ENCODE results near the gene CFAP92. TPM values are rescaled to one million over a fixed set of nuclear protein-coding genes. Genes with fewer than 3 reads are reported as not detected.
A peak's percentile ranks its signal among the peaks of the same experiment; 100 is the strongest.

CFAP92 gene
- total and polyA plus RNA-seq, 2 donors = 2.0 to 10.0 TPM

- 97% methylated on average over 13 of the region's 13 CpGs for WGBS
- no peak overlapping the region for H3K4me3 ChIP-seq (ENCODE audit: low read length in 2 of 2)
- no peaks in the 10 kb centered on the region for H3K9me3 ChIP-seq (ENCODE audit: control insufficient read depth in 2 of 2, insufficient read depth in 1 of 2, low read length in 1 of 2)
- peaks cover 7 to 21% of the 10 kb centered on the region in 2 donors for H3K4me1 ChIP-seq (ENCODE audit: control insufficient read depth in 2 of 2, insufficient read depth in 2 of 2, low read length in 2 of 2)
- H3K27ac ChIP-seq (ENCODE audit: low read depth in 1 of 2, low read length in 1 of 2) = no peak overlapping the region
- DNase-seq (ENCODE audit: low read depth in 6 of 9, low spot score in 9 of 9) = no peak
- H3K27me3 ChIP-seq (ENCODE audit: control insufficient read depth in 2 of 2, insufficient read depth in 1 of 2, low read length in 1 of 2) = no peaks in the 10 kb centered on the region
- no peaks in the 10 kb centered on the region for H3K36me3 ChIP-seq (ENCODE audit: control insufficient read depth in 2 of 2, insufficient read depth in 2 of 2, low read length in 1 of 2)
These were observed 35.0 kb upstream of the CFAP92 start for GRCh38 chr3:129028866-129029265.

DNA sequence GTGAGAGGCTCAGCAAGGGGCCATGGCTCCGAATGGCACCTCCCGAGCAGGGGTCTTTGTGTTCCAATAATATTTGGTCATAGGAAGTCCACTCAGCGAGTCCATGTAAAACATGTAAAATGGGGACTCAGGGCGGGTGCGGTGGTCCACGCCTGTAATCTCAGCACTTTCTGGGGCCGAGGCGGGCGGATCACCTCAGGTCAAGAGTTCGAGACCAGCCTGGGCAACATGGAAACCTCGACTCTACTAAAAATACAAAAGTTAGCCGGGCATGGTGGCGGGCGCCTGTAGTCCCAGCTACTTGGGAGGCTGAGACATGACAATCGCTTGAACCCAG lies 33.6 kb upstream of the CFAP92 start:
- Histone ChIP-seq H3K36me3 (ENCODE audit: control insufficient read depth in 2 of 2, insufficient read depth in 2 of 2, low read length in 1 of 2) (no peaks in the 10 kb centered on the region), H3K4me1 (ENCODE audit: control insufficient read depth in 2 of 2, insufficient read depth in 2 of 2, low read length in 2 of 2) (peaks cover 7 to 27% of the 10 kb centered on the region in 2 donors)

GRCh38 chr3:129026728-129027543 lies 33.1 kb upstream of the CFAP92 start:
- 4% methylated on average over 54 of the region's 54 CpGs for WGBS
- H3K9me3 ChIP-seq (ENCODE audit: control insufficient read depth in 2 of 2, insufficient read depth in 1 of 2, low read length in 1 of 2) = peaks cover 0 to 4% of the 10 kb centered on the region in 2 donors
- H3K27me3 ChIP-seq (ENCODE audit: control insufficient read depth in 2 of 2, insufficient read depth in 1 of 2, low read length in 1 of 2) = no peaks in the 10 kb centered on the region
- peak; percentile 78 to 97 (median 88) for DNase-seq (ENCODE audit: low read depth in 6 of 9, low spot score in 9 of 9)
- no peaks in the 10 kb centered on the region for H3K36me3 ChIP-seq (ENCODE audit: control insufficient read depth in 2 of 2, insufficient read depth in 2 of 2, low read length in 1 of 2)
- H3K27ac ChIP-seq (ENCODE audit: low read depth in 1 of 2, low read length in 1 of 2) = peak overlapping the region; percentile 80 to 81
- H3K4me1 ChIP-seq (ENCODE audit: control insufficient read depth in 2 of 2, insufficient read depth in 2 of 2, low read length in 2 of 2) = peaks cover 7 to 33% of the 10 kb centered on the region in 2 donors
- H3K4me3 ChIP-seq (ENCODE audit: low read length in 2 of 2) = peak overlapping the region; percentile 59 to 60

More for the DNA sequence above, 33.6 kb upstream of the CFAP92 start:
- H3K4me3 ChIP-seq (ENCODE audit: low read length in 2 of 2) = peak overlapping the region; percentile 59 to 60
- WGBS = 84% methylated on average over 15 of the region's 15 CpGs
- no peak for DNase-seq (ENCODE audit: low read depth in 6 of 9, low spot score in 9 of 9)
- peak overlapping the region; percentile 67 to 80 for H3K27ac ChIP-seq (ENCODE audit: low read depth in 1 of 2, low read length in 1 of 2)
- peaks cover 0 to 2% of the 10 kb centered on the region in 2 donors for H3K9me3 ChIP-seq (ENCODE audit: control insufficient read depth in 2 of 2, insufficient read depth in 1 of 2, low read length in 1 of 2)
- no peaks in the 10 kb centered on the region for H3K27me3 ChIP-seq (ENCODE audit: control insufficient read depth in 2 of 2, insufficient read depth in 1 of 2, low read length in 1 of 2)

- Histone ChIP-seq H3K27ac (ENCODE audit: low read depth in 1 of 2, low read length in 1 of 2) (peak overlapping the region; percentile 4 to 81), H3K9me3 (ENCODE audit: control insufficient read depth in 2 of 2, insufficient read depth in 1 of 2, low read length in 1 of 2) (peaks cover 0 to 4% of the 10 kb centered on the region in 2 donors), H3K27me3 (ENCODE audit: control insufficient read depth in 2 of 2, insufficient read depth in 1 of 2, low read length in 1 of 2) (no peaks in the 10 kb centered on the region), H3K4me1 (ENCODE audit: control insufficient read depth in 2 of 2, insufficient read depth in 2 of 2, low read length in 2 of 2) (peaks cover 7 to 35% of the 10 kb centered on the region in 2 donors), H3K36me3 (ENCODE audit: control insufficient read depth in 2 of 2, insufficient read depth in 2 of 2, low read length in 1 of 2) (no peaks in the 10 kb centered on the region), H3K4me3 (ENCODE audit: low read length in 2 of 2) (no peak overlapping the region)
- no peak for DNase-seq (ENCODE audit: low read depth in 6 of 9, low spot score in 9 of 9)
- WGBS = 94% methylated on average over 8 of the region's 8 CpGs
These were observed 32.0 kb upstream of the CFAP92 start for GRCh38 chr3:129025691-129026435.

DNA sequence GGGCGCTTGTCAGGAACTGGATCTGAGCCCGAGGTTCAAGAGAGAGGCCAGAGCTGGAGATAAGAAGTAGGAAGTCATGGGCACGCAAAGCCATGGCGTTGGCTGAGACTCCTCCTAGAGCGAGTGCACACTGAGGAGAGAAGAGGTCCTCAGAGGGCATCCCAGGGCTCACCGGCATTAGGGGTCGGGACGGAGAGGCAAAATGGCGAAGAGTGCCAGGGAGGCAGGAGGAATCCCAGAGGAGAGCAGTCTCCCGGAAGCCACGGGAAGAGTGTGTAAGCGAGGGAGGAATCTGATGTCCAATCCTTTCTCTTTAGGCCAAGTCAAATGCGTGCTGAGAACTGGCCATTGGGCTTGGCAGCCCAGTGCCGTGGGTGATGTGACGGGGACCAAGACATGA lies 31.2 kb upstream of the CFAP92 start:
- Histone ChIP-seq H3K9me3 (ENCODE audit: control insufficient read depth in 2 of 2, insufficient read depth in 1 of 2, low read length in 1 of 2) (peaks cover 0 to 4% of the 10 kb centered on the region in 2 donors), H3K36me3 (ENCODE audit: control insufficient read depth in 2 of 2, insufficient read depth in 2 of 2, low read length in 1 of 2) (no peaks in the 10 kb centered on the region), H3K4me3 (ENCODE audit: low read length in 2 of 2) (no peak overlapping the region), H3K4me1 (ENCODE audit: control insufficient read depth in 2 of 2, insufficient read depth in 2 of 2, low read length in 2 of 2) (peaks cover 7 to 36% of the 10 kb centered on the region in 2 donors), H3K27ac (ENCODE audit: low read depth in 1 of 2, low read length in 1 of 2) (no peak overlapping the region), H3K27me3 (ENCODE audit: control insufficient read depth in 2 of 2, insufficient read depth in 1 of 2, low read length in 1 of 2) (no peaks in the 10 kb centered on the region)
- no peak for DNase-seq (ENCODE audit: low read depth in 6 of 9, low spot score in 9 of 9)
- 99% methylated on average over 15 of the region's 15 CpGs for WGBS

DNA sequence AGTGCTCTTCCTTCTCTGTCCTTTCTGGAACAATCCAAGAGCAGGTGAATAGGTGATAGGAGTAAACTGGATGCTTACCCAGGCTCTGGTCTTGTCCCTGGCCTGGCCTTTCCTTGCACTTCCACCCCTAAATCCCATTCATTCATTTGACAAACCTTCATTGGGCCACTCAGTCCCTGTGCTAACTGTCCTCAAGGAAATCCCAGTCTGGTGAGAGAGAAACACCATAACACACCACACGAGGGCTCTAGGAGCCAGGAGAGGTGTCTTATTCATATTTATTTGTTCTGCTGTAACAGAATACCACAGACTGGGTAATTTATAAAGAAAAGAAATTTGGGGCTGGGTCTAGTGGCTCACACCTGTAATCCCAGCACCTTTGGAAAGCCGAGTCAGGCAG lies 30.0 kb upstream of the CFAP92 start:
- H3K27me3 ChIP-seq (ENCODE audit: control insufficient read depth in 2 of 2, insufficient read depth in 1 of 2, low read length in 1 of 2) = no peaks in the 10 kb centered on the region
- no peak overlapping the region for H3K4me3 ChIP-seq (ENCODE audit: low read length in 2 of 2)
- peaks cover 0 to 4% of the 10 kb centered on the region in 2 donors for H3K9me3 ChIP-seq (ENCODE audit: control insufficient read depth in 2 of 2, insufficient read depth in 1 of 2, low read length in 1 of 2)
- no peak overlapping the region for H3K27ac ChIP-seq (ENCODE audit: low read depth in 1 of 2, low read length in 1 of 2)
- peaks cover 7 to 36% of the 10 kb centered on the region in 2 donors for H3K4me1 ChIP-seq (ENCODE audit: control insufficient read depth in 2 of 2, insufficient read depth in 2 of 2, low read length in 2 of 2)
- WGBS = 88% methylated on average over 2 of the region's 2 CpGs
- H3K36me3 ChIP-seq (ENCODE audit: control insufficient read depth in 2 of 2, insufficient read depth in 2 of 2, low read length in 1 of 2) = no peaks in the 10 kb centered on the region
- no peak for DNase-seq (ENCODE audit: low read depth in 6 of 9, low spot score in 9 of 9)

GRCh38 chr3:129023008-129023358 lies 29.1 kb upstream of the CFAP92 start:
- no peak overlapping the region for H3K4me3 ChIP-seq (ENCODE audit: low read length in 2 of 2)
- peaks cover 7 to 37% of the 10 kb centered on the region in 2 donors for H3K4me1 ChIP-seq (ENCODE audit: control insufficient read depth in 2 of 2, insufficient read depth in 2 of 2, low read length in 2 of 2)
- H3K36me3 ChIP-seq (ENCODE audit: control insufficient read depth in 2 of 2, insufficient read depth in 2 of 2, low read length in 1 of 2) = no peaks in the 10 kb centered on the region
- H3K27me3 ChIP-seq (ENCODE audit: control insufficient read depth in 2 of 2, insufficient read depth in 1 of 2, low read length in 1 of 2) = no peaks in the 10 kb centered on the region
- no peak for DNase-seq (ENCODE audit: low read depth in 6 of 9, low spot score in 9 of 9)
- H3K9me3 ChIP-seq (ENCODE audit: control insufficient read depth in 2 of 2, insufficient read depth in 1 of 2, low read length in 1 of 2) = peaks cover 0 to 4% of the 10 kb centered on the region in 2 donors
- no peak overlapping the region for H3K27ac ChIP-seq (ENCODE audit: low read depth in 1 of 2, low read length in 1 of 2)
- WGBS = 94% methylated on average over 1 of the region's 1 CpG

- H3K4me3 ChIP-seq (ENCODE audit: low read length in 2 of 2) = no peak overlapping the region
- peak in 2 of 9 donors; percentile 43 to 55 for DNase-seq (ENCODE audit: low read depth in 6 of 9, low spot score in 9 of 9)
- no peaks in the 10 kb centered on the region for H3K36me3 ChIP-seq (ENCODE audit: control insufficient read depth in 2 of 2, insufficient read depth in 2 of 2, low read length in 1 of 2)
- H3K9me3 ChIP-seq (ENCODE audit: control insufficient read depth in 2 of 2, insufficient read depth in 1 of 2, low read length in 1 of 2) = peaks cover 0 to 4% of the 10 kb centered on the region in 2 donors
- WGBS = 82% methylated on average over 15 of the region's 15 CpGs
- H3K27me3 ChIP-seq (ENCODE audit: control insufficient read depth in 2 of 2, insufficient read depth in 1 of 2, low read length in 1 of 2) = no peaks in the 10 kb centered on the region
- no peak overlapping the region for H3K27ac ChIP-seq (ENCODE audit: low read depth in 1 of 2, low read length in 1 of 2)
- peaks cover 7 to 40% of the 10 kb centered on the region in 2 donors for H3K4me1 ChIP-seq (ENCODE audit: control insufficient read depth in 2 of 2, insufficient read depth in 2 of 2, low read length in 2 of 2)
These were observed 28.5 kb upstream of the CFAP92 start for GRCh38 chr3:129022114-129023007.

All from thymus (tissue), 11 donors.